ENCODE results near the gene HSPBAP1.

- no peak for TF ChIP-seq CTCF (IDR thresholded peaks at IDR 0.05; ENCODE audit: low read depth, low read length)
- TF ChIP-seq EZH2phosphoT487 (IDR thresholded peaks at IDR 0.05; ENCODE audit: low read depth) = no peak
These were observed 800 bp upstream of the HSPBAP1 start for GRCh38 chr3:122794483-122794778.

Measured in OCI-LY3 (cell line).